ENCODE measurements around the gene BEND3. TPM values are rescaled to one million over a fixed set of nuclear protein-coding genes. Genes with fewer than 3 reads are reported as not detected.

The BEND3 gene
- total and polyA plus RNA-seq, 12 donors: 0.37 to 2.3 (median 1.3) TPM

DNA sequence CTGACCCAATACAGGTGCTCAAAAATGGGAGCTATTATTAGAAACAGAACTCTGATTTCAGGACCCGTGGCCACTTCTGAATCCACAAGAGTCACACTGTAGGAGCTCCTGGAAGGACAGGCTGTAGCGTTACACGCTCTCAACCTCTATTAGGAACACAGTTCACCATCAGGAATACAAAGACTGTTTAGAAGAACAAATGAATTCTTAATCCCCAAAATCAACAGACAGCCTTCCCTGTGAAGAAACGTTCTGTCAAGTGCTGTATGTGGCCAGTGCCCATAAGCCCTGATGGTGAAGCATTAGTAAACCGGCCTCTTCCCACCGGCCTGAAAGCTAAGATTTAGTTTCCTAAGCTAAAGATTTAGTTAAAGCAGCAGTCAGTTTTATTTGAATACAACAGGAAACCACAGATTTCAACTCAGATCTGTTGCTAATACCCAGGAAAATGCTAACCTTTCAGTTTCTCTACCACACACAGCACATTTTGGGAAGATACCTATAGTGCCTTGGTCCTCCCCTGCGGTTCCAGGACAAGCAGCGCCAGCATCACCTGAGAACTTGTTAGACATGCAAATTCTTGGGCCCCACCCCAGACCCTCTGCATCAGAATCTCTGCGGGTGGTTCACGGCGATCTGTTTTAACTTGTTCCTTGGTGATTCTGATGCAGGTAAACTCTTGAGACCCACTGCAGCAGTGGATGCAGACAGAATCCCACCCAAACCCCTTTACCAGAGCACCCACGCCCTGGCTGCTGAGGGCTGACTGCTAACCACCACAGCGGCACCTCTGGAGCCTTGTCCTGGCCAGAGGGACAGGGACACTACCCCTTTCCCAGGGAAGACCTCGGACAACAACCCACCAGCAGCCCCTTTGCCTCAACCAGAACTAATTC is 53.9 kb downstream of the BEND3 start:
- DNase-seq: no peak
- ATAC-seq: no peak
- no peaks in the 10 kb centered on the region for H3K36me3 ChIP-seq
- H3K9me3 ChIP-seq: no peaks in the 10 kb centered on the region
- no peaks in the 10 kb centered on the region for H3K27me3 ChIP-seq
- H3K27ac ChIP-seq: no peak overlapping the region
- H3K4me3 ChIP-seq: no peak overlapping the region
- H3K4me1 ChIP-seq: peaks cover 0 to 26% (median 10%) of the 10 kb centered on the region in 9 donors
- intact Hi-C loops (cut with DNase I): no loop called here
- TF ChIP-seq, protein P1, sequence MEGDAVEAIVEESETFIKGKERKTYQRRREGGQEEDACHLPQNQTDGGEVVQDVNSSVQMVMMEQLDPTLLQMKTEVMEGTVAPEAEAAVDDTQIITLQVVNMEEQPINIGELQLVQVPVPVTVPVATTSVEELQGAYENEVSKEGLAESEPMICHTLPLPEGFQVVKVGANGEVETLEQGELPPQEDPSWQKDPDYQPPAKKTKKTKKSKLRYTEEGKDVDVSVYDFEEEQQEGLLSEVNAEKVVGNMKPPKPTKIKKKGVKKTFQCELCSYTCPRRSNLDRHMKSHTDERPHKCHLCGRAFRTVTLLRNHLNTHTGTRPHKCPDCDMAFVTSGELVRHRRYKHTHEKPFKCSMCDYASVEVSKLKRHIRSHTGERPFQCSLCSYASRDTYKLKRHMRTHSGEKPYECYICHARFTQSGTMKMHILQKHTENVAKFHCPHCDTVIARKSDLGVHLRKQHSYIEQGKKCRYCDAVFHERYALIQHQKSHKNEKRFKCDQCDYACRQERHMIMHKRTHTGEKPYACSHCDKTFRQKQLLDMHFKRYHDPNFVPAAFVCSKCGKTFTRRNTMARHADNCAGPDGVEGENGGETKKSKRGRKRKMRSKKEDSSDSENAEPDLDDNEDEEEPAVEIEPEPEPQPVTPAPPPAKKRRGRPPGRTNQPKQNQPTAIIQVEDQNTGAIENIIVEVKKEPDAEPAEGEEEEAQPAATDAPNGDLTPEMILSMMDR (IDR thresholded peaks at IDR 0.05): no peak
- 54 to 56% methylated on average over 14 of the region's 14 CpGs for WGBS, 2 donors

DNA sequence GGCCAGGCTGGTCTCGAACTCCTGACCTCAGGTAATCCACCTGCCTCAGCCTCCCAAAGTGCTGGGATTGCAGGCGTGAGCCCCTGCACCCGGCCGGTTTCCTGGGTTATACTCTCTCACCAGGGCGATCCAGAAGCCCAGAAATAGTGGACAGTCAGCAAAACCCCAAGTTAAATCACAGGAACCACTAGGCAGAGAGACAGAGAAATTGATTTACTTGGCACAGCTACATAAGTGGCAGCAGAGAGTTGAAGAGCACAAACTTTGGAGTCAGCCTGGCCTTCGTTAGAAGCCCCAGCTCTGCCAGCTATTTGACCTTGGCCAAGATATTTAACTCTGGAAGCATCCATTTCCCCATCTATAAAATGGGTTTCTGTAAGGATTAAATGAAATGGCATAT is 54.6 kb downstream of the BEND3 start:
- WGBS, 2 donors: 89 to 91% methylated on average over 6 of the region's 6 CpGs
- H3K27ac ChIP-seq: no peak overlapping the region
- H3K9me3 ChIP-seq: no peaks in the 10 kb centered on the region
- intact Hi-C loops (cut with DNase I): no loop called here
- no peak for DNase-seq
- H3K36me3 ChIP-seq: no peaks in the 10 kb centered on the region
- peaks cover 0 to 26% (median 10%) of the 10 kb centered on the region in 9 donors for H3K4me1 ChIP-seq
- H3K4me3 ChIP-seq: no peak overlapping the region
- H3K27me3 ChIP-seq: no peaks in the 10 kb centered on the region
- no peak for ATAC-seq
- TF ChIP-seq, protein P1 (IDR thresholded peaks at IDR 0.05): no peak

DNA sequence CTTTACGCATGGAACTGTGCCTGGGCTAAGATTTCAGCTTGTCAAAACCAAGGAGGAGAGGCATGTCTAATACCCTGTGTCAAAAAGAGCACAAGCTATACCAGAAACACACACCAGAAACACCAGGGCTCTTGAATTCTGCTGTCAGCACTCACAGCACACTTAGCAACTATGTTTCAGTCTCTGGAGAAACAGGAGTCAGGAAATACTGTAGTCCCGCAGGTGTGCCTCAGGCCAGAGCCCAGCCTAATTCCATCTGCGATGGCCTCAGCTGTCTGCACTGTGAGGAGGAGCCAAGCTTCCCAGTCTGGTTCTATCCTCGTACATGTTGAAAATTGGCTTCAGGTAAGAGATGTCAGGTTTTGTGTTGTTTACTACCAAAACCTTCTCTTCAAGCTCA is 55.7 kb downstream of the BEND3 start:
- 42 to 50% methylated on average over 4 of the region's 4 CpGs for whole genome bisulfite sequencing, 2 donors
- no peak overlapping the region for H3K27ac ChIP-seq
- H3K4me3 ChIP-seq: no peak overlapping the region
- H3K36me3 ChIP-seq: no peaks in the 10 kb centered on the region
- no peaks in the 10 kb centered on the region for H3K27me3 ChIP-seq
- no peaks in the 10 kb centered on the region for H3K9me3 ChIP-seq
- DNase-seq: no peak
- TF ChIP-seq, protein P1 (IDR thresholded peaks at IDR 0.05): no peak
- intact Hi-C loops (cut with DNase I): no loop called here
- H3K4me1 ChIP-seq: peaks cover 0 to 17% (median 3%) of the 10 kb centered on the region in 9 donors
- peak in 2 of 8 donors; percentile 31 to 34 for ATAC-seq

DNA sequence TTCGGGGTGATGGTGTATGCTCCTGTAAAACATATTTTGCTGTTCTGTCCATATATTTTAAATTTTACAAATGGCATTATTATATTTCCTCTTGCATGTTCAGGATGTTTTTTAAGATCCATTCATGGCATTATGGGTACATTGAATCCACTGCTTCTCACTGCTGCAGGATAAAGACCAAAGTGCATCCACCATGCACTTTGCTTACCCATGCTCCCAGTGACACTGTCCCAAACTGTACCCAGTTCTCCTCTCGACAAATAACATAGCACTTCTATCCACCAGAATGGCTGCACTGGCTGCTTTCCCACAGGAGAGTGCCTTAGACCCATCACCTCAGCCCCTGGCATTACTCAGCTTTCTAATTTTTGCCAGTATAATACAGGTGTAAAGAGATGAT is 57.6 kb downstream of the BEND3 start:
- no peaks in the 10 kb centered on the region for H3K9me3 ChIP-seq
- TF ChIP-seq, protein P1 (IDR thresholded peaks at IDR 0.05): no peak
- intact Hi-C loops (cut with DNase I): no loop called here
- H3K27ac ChIP-seq: no peak overlapping the region
- H3K4me3 ChIP-seq: no peak overlapping the region
- ATAC-seq (no peak), DNase-seq (no peak)
- peaks cover 0 to 12% (median 0%) of the 10 kb centered on the region in 9 donors for H3K4me1 ChIP-seq
- no peaks in the 10 kb centered on the region for H3K27me3 ChIP-seq
- 77 to 92% methylated on average over 2 of the region's 2 CpGs for WGBS, 2 donors
- no peaks in the 10 kb centered on the region for H3K36me3 ChIP-seq

All from heart right ventricle (tissue), 16 donors.